Psoas muscle (tissue), 8 donors: ENCODE data around the gene FAM193A. TPM values are rescaled to one million over a fixed set of nuclear protein-coding genes. Genes with fewer than 3 reads are reported as not detected.

Source experiments
- ATAC-seq, 4 donors: fragments of 200-7000 bp; cut with Tn5 transposase; one replicate each; pipeline ENCODE4 v1.9.1; 2020; ENCODE audit warnings: moderate library complexity in 3 of 4, mild to moderate bottlenecking in 2 of 4
- DNase-seq, 2 donors: peaks; one replicate each; pipeline ENCODE4 v3.0.0-alpha.2; 2020
- H3K27ac ChIP-seq: fragments of 200-600 bp; one replicate; pipeline ENCODE4 v1.8.0; 2022
- H3K27me3 ChIP-seq, 3 donors: fragments of 200-600 bp in 1 of 3; one replicate each; pipeline versions ENCODE4 v1.6.1 to v1.8.0; 2013 to 2022; ENCODE audit warnings: low read length in 2 of 3, mild to moderate bottlenecking in 2 of 3, moderate library complexity in 1 of 3; ENCODE audit not compliant: insufficient read depth in 3 of 3
- H3K36me3 ChIP-seq, 2 donors: fragments of 200-600 bp in 1 of 2; one replicate each; pipeline versions ENCODE4 v1.6.1 to v1.8.0; 2013 to 2022; ENCODE audit warnings: low read depth in 1 of 2, mild to moderate bottlenecking in 1 of 2, moderate library complexity in 1 of 2; ENCODE audit not compliant: insufficient read depth in 1 of 2
- H3K4me1 ChIP-seq: fragments of 200-600 bp; one replicate; pipeline ENCODE4 v1.8.0; 2022
- H3K4me3 ChIP-seq: fragments of 200-600 bp; one replicate; pipeline ENCODE4 v1.8.0; 2022; ENCODE audit warnings: mild to moderate bottlenecking
- H3K9me3 ChIP-seq: fragments of 200-600 bp; one replicate; pipeline ENCODE4 v1.8.0; 2022
- WGBS, 3 donors: extraction: QIAGEN DNeasy Blood & Tissue Kit; methylation state at CpG; one replicate each; pipeline versions ENCODE4 v1.1.6 to v1.1.7; 2013; 5-methylcytosine and 5-hydroxymethylcytosine counted together
- intact Hi-C, 2 donors: fragments of 100-400 bp; cut with DNase I; formaldehyde crosslinking; loops; one replicate each; pipeline versions ENCODE4 v1.11.0 to v1.14.2; 2022
- polyA plus RNA-seq, 3 donors: library from polyadenylated mRNA; stranded (reverse); fragments of 200-250 nt; gene quantifications; one replicate each; pipeline ENCODE4 v1.2.3, GENCODE V29; 2013
- total RNA-seq, 4 donors: library from RNA; stranded (reverse); fragmentation: NEBNext Ultra II Directional in 2 of 4; extraction: Animal tissue kit (Norgen Biotek cat#: 25700) in 2 of 4; gene quantifications; one replicate each; pipeline versions ENCODE4 v1.2.1 to v1.2.4, GENCODE V29; 2021 to 2023
- TF ChIP-seq, protein P1 (sequence below): fragments of 200-600 bp; IDR thresholded peaks from one replicate; pipeline ENCODE4 v1.8.0; 2022; ENCODE audit warnings: antibody characterized with exemption
- donor health status: healthy with polysubstance abuse.
- donor health status: DM: no; HTN: no; CAD: no; lungs with moderate emphysema.
- donor health status: Bipolar disorder and iron deficiency.
- donor health status: healthy.
- donor health status: DM: yes; HTN: yes; CAD: no.
- donor health status: DM: no; HTN: no; CAD: no.
- donor health status: DM: no; HTN: no; CAD: no.
- donor health status: DM: yes; HTN: yes; CAD: no.

The FAM193A gene
- total and polyA plus RNA-seq, 7 donors, result 7.5 to 20.0 (median 14.6) TPM

DNA sequence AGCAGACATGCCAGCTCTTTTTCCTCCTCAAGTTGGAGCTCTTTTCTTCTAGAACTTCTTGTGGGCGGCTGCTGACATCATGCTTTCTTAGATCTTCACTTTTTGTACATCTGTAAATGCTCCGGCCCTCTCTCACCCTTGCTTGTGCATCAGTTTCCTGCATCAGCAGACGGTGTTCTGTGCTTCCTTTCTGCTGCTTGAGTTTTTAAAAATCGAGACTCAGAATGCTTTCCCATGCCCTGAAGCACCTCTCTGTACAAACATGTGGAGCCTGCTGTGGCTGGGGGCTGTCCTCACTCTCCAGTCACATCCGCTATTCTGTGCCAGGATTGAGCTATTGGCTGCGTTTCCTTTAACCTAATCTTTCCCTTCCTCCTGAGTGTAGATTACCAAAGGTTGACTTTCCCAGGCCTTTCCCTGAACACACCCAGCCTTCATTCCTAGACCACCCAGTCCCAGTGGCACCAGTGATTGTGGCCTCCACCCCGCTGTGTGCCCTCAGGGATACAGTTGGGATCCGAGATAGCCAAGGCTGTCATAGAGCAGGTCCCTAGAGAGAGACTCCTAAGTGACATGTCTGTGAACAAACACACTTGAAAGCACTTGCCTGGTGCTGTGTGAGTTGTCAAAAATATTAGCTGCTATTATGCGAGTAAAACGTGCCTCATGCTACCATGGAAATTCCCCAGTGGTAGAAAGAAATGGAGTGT lies 177.8 kb downstream of the FAM193A start:
- TF ChIP-seq, protein P1, sequence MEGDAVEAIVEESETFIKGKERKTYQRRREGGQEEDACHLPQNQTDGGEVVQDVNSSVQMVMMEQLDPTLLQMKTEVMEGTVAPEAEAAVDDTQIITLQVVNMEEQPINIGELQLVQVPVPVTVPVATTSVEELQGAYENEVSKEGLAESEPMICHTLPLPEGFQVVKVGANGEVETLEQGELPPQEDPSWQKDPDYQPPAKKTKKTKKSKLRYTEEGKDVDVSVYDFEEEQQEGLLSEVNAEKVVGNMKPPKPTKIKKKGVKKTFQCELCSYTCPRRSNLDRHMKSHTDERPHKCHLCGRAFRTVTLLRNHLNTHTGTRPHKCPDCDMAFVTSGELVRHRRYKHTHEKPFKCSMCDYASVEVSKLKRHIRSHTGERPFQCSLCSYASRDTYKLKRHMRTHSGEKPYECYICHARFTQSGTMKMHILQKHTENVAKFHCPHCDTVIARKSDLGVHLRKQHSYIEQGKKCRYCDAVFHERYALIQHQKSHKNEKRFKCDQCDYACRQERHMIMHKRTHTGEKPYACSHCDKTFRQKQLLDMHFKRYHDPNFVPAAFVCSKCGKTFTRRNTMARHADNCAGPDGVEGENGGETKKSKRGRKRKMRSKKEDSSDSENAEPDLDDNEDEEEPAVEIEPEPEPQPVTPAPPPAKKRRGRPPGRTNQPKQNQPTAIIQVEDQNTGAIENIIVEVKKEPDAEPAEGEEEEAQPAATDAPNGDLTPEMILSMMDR, result no peak
- DNase-seq (no peak), ATAC-seq (peak in 3 of 4 donors; percentile 26 to 43 (median 36))
- Histone ChIP-seq H3K27me3 (no peaks in the 10 kb centered on the region), H3K36me3 (peaks cover 3 to 46% of the 10 kb centered on the region in 2 donors), H3K4me3 (no peak overlapping the region), H3K27ac (peak overlapping the region; percentile 52), H3K4me1 (no peaks in the 10 kb centered on the region), H3K9me3 (no peaks in the 10 kb centered on the region)
- intact Hi-C loops, result no loop called here
- WGBS, 3 donors, result 52 to 61% (median 55%) methylated on average over 10 of the region's 10 CpGs

DNA sequence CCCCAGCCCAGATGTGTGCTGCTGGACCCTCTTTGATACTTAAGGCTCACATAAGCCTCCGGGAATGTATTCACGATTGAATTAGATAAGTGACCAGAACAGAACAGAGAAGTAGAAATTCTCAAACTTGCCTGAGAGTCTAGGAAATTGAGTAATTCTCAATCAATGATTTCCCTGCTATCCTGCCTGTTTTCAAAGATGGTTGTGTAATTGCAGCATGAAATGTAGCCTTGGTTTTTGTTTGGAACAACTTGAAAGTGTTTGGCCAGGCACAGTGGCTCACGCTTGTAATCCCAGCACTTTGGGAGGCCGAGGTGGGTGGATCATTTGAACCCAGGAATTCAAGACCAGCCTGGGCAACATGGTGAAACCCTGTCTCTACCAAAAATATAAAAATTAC lies 178.5 kb downstream of the FAM193A start:
- Histone ChIP-seq H3K9me3 (no peaks in the 10 kb centered on the region), H3K36me3 (peaks cover 3 to 47% of the 10 kb centered on the region in 2 donors), H3K4me1 (no peaks in the 10 kb centered on the region), H3K27ac (no peak overlapping the region), H3K27me3 (no peaks in the 10 kb centered on the region), H3K4me3 (no peak overlapping the region)
- 59 to 65% (median 60%) methylated on average over 4 of the region's 4 CpGs for WGBS, 3 donors
- ATAC-seq (peak in 1 of 4 donors; percentile 9), DNase-seq (no peak)
- TF ChIP-seq, protein P1, result no peak
- intact Hi-C loops, result no loop called here

DNA sequence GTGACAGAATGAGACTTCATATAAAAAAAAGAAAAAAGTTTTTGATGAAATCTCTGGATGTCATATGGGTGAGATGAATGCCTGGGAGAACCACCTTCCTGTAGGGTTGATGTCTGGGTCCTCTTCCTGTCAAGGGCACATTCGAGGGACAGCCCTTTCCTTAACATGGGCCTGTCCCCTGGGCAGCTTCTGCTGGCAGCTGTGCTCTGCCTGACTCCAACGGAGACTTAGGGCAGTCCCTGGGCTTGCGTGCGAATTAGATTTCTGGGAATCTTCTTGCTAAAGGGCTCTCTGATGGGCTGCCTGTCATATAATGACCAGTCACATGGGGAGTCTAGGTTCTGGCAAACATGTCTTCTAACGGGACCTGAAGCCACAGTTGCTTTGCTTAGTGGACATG lies 179.0 kb downstream of the FAM193A start:
- no peak for ATAC-seq
- H3K36me3 ChIP-seq, result peaks cover 3 to 52% of the 10 kb centered on the region in 2 donors
- H3K9me3 ChIP-seq, result no peaks in the 10 kb centered on the region
- 63 to 79% (median 68%) methylated on average over 5 of the region's 5 CpGs for WGBS, 3 donors
- H3K27ac ChIP-seq, result no peak overlapping the region
- no peaks in the 10 kb centered on the region for H3K4me1 ChIP-seq
- no peak for DNase-seq
- H3K27me3 ChIP-seq, result no peaks in the 10 kb centered on the region
- no peak overlapping the region for H3K4me3 ChIP-seq
- intact Hi-C loops, result no loop called here
- TF ChIP-seq, protein P1, result no peak

DNA sequence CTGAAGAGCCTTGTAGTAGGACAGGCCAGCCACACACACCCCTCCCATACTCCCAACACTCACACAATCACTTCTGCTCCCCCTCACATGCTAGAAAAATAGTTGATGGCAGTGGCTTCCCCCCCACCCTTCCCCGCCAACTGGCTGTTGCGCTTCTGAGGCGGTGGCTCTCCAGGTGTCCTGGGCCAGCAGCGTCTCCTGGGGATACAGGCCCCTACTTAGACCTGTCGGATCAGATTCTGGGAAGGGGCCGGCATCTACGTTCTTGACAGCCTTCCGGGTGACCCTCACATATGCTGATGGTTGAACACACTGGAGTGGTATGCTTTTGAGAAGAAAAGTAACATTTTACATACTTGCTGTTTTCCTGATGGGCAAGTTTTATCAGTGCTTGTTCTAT lies 179.8 kb downstream of the FAM193A start:
- no peak overlapping the region for H3K4me3 ChIP-seq
- DNase-seq, result no peak
- WGBS, 3 donors, result 93 to 95% (median 95%) methylated on average over 8 of the region's 8 CpGs
- TF ChIP-seq, protein P1, result no peak
- H3K27ac ChIP-seq, result no peak overlapping the region
- H3K36me3 ChIP-seq, result peaks cover 3 to 59% of the 10 kb centered on the region in 2 donors
- no peaks in the 10 kb centered on the region for H3K27me3 ChIP-seq
- no peaks in the 10 kb centered on the region for H3K9me3 ChIP-seq
- ATAC-seq, result no peak
- H3K4me1 ChIP-seq, result no peaks in the 10 kb centered on the region
- intact Hi-C loops, result no loop called here

DNA sequence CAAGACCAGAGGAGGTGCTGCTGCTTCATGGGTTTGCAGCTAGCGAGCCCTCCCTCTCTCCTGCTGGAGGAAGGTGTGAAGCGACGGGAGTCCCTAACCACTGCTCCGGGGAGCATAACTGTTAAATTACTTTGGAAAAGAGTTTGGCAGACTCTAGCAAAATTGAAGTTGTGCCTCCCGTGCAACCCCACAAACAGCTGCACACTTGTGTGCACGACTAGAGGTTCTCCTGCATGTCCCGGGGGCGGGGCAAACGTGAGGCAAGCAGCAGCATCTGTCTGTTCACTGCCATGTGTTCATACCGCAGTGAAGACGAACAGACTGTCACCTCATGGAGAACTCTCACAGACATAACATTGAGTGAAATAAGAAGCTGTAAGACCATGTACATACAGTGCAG lies 185.1 kb downstream of the FAM193A start:
- TF ChIP-seq, protein P1, result no peak
- ATAC-seq, result peak in 1 of 4 donors; percentile 35
- Histone ChIP-seq H3K27ac (no peak overlapping the region), H3K4me1 (no peaks in the 10 kb centered on the region), H3K9me3 (no peaks in the 10 kb centered on the region), H3K27me3 (no peaks in the 10 kb centered on the region), H3K4me3 (no peak overlapping the region), H3K36me3 (peaks cover 0 to 81% of the 10 kb centered on the region in 2 donors)
- WGBS, 3 donors, result 67 to 68% (median 67%) methylated on average over 11 of the region's 11 CpGs
- no peak for DNase-seq
- intact Hi-C loops, result no loop called here
